IPS-18a (cell line): Measurements from ENCODE around the gene SYNPO.

ENCODE experiments used
- H3K27ac ChIP-seq: one replicate; pipeline ENCODE4 v1.5.1; 2013; ENCODE audit warnings: low read length
- H3K27me3 ChIP-seq: one replicate; pipeline ENCODE4 v1.6.1; 2013; ENCODE audit warnings: mild to moderate bottlenecking, low read length; ENCODE audit not compliant: control insufficient read depth, insufficient read depth
- H3K36me3 ChIP-seq: one replicate; pipeline ENCODE4 v1.6.1; 2013; ENCODE audit warnings: low read depth, low read length; ENCODE audit not compliant: control insufficient read depth
- H3K4me1 ChIP-seq: one replicate; pipeline ENCODE4 v1.6.1; 2013; ENCODE audit warnings: low read depth, low read length; ENCODE audit not compliant: control insufficient read depth
- H3K4me3 ChIP-seq: one replicate; pipeline ENCODE4 v1.5.1; 2013; ENCODE audit warnings: low read length
- H3K9ac ChIP-seq: one replicate; pipeline ENCODE4 v1.6.1; 2013; ENCODE audit warnings: mild to moderate bottlenecking, low read length, moderate library complexity
- H3K9me3 ChIP-seq: one replicate; pipeline ENCODE4 v1.6.1; 2013; ENCODE audit warnings: low read depth, low read length; ENCODE audit not compliant: control insufficient read depth

SYNPO gene

DNA sequence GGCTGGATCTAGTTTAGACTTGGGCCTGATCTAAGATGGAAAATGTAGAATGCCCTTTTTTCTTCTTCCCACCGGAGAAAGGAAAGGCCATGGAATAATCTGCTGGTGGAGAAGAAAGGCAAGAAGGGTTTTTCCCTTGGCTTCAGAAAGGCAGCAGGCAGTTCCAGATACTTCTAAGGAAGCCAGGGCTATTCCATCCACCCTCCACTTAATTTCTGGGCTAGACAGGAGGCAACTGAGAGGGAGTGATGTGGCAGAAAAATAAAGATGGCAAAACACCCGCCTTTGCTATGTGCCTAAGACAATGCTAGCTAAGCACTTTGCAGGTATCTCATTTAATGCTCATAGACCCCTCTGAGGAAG, 30.5 kb downstream of the SYNPO start:
- Histone ChIP-seq H3K27me3 (peaks cover 13% of the 10 kb centered on the region), H3K9ac (peak overlapping the region; percentile 95), H3K4me1 (peaks cover 15% of the 10 kb centered on the region), H3K9me3 (no peaks in the 10 kb centered on the region), H3K4me3 (peak overlapping the region; percentile 90), H3K27ac (peak overlapping the region; percentile 62), H3K36me3 (no peaks in the 10 kb centered on the region)

DNA sequence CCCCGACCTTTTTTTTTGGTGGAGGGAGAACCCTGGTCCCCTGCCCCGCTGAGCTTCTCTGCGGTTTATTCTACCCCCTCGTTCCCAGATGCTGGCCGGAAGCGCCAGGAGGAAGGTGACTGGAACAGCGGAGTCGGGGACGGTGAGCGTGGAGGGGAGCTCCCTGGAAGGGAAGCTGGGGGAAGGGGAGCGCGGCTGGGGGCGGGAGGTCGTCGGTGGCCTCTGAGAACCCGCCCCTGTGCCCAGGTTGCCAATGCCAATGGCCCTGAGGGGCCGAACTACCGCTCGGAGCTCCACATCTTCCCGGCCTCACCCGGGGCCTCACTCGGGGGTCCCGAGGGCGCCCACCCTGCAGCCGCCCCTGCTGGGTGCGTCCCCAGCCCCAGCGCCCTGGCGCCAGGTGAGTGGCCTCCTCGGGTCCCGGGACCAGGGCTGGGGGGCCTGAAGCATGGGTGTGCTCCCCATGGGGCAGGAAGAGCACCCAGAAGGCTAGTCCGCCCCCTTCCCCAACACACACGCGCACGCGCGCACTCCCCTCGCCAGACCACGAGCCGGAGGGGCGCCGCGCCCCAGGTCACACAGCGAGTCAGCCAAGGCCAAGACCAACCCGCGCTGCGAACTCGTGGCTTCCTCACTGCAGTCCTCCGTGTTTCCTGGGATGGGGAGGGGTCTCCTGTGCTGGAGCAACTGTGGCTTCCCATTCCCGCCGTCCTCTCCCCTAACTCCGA, 31.2 kb downstream of the SYNPO start:
- peaks cover 15% of the 10 kb centered on the region for H3K4me1 ChIP-seq
- H3K27me3 ChIP-seq = peaks cover 13% of the 10 kb centered on the region
- peak overlapping the region; percentile 58 for H3K27ac ChIP-seq
- H3K9ac ChIP-seq = peak overlapping the region; percentile 95
- peaks cover under 1% of the 10 kb centered on the region for H3K36me3 ChIP-seq
- H3K9me3 ChIP-seq = no peaks in the 10 kb centered on the region
- peak overlapping the region; percentile 90 for H3K4me3 ChIP-seq

- Histone ChIP-seq H3K27me3 (peaks cover 13% of the 10 kb centered on the region), H3K9ac (peak overlapping the region; percentile 95), H3K9me3 (no peaks in the 10 kb centered on the region), H3K27ac (peak overlapping the region; percentile 58), H3K36me3 (peaks cover 3% of the 10 kb centered on the region), H3K4me1 (peaks cover 15% of the 10 kb centered on the region), H3K4me3 (peak overlapping the region; percentile 90)
Observed at GRCh38 chr5:150672237-150672883, 31.9 kb downstream of the SYNPO start.

- Histone ChIP-seq H3K4me1 (peaks cover 15% of the 10 kb centered on the region), H3K4me3 (peak overlapping the region; percentile 90), H3K27me3 (peaks cover 13% of the 10 kb centered on the region), H3K9ac (peak overlapping the region; percentile 95), H3K27ac (no peak overlapping the region), H3K9me3 (no peaks in the 10 kb centered on the region), H3K36me3 (peaks cover 3% of the 10 kb centered on the region)
Observed at GRCh38 chr5:150672884-150673275, 32.4 kb downstream of the SYNPO start.

DNA sequence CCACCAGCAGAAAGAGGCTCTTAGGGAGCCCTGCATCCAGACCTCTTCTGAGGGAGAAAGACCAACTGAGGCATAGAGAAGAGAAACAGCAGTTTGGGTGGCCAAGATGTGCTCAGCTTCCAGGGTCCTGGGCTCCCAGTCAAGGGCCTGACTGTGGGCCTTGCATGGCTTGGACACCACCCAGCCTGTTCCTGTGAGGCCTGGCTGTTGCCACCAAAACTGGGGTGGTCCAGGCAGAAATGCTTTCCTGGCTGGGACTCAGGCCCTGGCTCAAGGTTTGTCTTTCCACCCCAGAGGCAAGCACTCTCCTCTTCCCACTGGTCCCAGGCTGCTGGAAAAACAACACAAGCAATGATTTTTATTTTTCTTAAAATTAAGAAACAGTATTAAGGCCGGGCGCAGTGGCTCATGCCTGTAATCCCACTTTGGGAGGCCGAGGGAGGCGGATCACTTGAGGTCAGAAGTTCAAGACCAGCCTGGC, 33.9 kb downstream of the SYNPO start:
- H3K4me3 ChIP-seq = no peak overlapping the region
- H3K9ac ChIP-seq = no peak overlapping the region
- peaks cover 13% of the 10 kb centered on the region for H3K27me3 ChIP-seq
- peaks cover 15% of the 10 kb centered on the region for H3K4me1 ChIP-seq
- peaks cover 3% of the 10 kb centered on the region for H3K36me3 ChIP-seq
- H3K9me3 ChIP-seq = no peaks in the 10 kb centered on the region
- no peak overlapping the region for H3K27ac ChIP-seq

DNA sequence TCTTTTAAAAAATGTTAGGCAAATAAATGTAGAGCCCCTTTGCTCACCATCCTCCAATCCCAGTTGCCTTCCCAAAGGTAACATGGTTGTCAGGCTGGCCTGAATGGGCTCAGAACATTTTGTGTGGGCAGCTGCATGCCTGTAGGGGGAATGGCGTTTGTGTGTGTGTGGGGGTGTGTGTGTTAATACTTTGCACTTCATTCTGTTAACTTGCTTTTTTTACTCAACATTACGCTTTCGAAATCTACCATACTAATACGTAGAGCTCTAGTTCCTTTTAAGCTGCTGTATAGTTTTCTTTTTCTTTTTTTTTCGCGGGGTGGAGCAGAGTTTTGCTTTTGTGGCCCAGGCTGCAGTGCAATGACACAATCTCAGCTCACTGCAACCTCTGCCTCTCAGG, 34.6 kb downstream of the SYNPO start:
- Histone ChIP-seq H3K9ac (no peak overlapping the region), H3K27me3 (peaks cover 13% of the 10 kb centered on the region), H3K9me3 (no peaks in the 10 kb centered on the region), H3K36me3 (peaks cover 3% of the 10 kb centered on the region), H3K27ac (no peak overlapping the region), H3K4me1 (peaks cover 13% of the 10 kb centered on the region), H3K4me3 (no peak overlapping the region)

DNA sequence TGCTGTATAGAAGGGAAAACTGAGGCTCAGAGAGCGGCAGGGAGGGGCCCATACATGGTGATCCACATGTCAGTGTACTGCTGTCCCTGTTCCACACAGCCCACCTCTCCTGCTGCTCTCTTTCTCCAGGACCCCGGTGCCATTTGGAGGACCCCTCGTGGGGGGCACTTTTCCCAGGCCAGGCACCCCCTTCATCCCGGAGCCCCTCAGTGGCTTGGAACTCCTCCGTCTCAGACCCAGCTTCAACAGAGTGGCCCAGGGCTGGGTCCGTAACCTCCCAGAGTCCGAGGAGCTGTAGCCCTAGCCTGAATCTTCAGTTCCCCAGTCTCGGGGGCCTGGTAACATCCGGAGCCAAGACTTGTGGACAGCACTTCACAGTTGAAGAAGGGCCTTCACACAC, 36.1 kb downstream of the SYNPO start:
- Histone ChIP-seq H3K4me1 (no peaks in the 10 kb centered on the region), H3K4me3 (no peak overlapping the region), H3K27ac (no peak overlapping the region), H3K36me3 (peaks cover 3% of the 10 kb centered on the region), H3K9ac (no peak overlapping the region), H3K9me3 (no peaks in the 10 kb centered on the region), H3K27me3 (no peaks in the 10 kb centered on the region)

DNA sequence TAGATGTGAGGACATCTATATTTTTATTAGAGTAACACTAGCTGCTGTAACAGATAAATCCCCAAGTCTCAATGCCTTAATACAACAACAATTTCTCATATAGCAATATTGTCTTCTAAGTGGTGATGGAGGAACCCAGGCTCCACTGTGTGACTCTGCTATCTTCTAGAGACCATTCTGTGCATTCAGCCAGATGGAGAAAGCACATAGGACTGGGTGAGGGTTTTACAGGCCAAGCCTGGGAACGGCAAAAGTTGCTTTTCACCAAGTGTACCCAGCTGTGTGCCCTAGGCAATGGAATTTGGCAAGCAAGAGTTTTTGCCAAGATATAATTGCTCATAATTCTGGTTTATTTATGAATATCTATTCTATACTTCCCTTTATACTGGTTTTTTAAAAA, 48.7 kb downstream of the SYNPO start:
- no peaks in the 10 kb centered on the region for H3K27me3 ChIP-seq
- no peak overlapping the region for H3K27ac ChIP-seq
- H3K4me3 ChIP-seq = no peak overlapping the region
- H3K36me3 ChIP-seq = peaks cover 36% of the 10 kb centered on the region
- no peak overlapping the region for H3K9ac ChIP-seq
- no peaks in the 10 kb centered on the region for H3K4me1 ChIP-seq
- no peaks in the 10 kb centered on the region for H3K9me3 ChIP-seq

- Histone ChIP-seq H3K9ac (no peak overlapping the region), H3K36me3 (peaks cover 53% of the 10 kb centered on the region)
Observed at GRCh38 chr5:150690760-150691159, 50.3 kb downstream of the SYNPO start.

GRCh38 chr5:150692276-150692675, 51.8 kb downstream of the SYNPO start:
- Histone ChIP-seq H3K36me3 (peaks cover 68% of the 10 kb centered on the region), H3K4me1 (no peaks in the 10 kb centered on the region), H3K9me3 (no peaks in the 10 kb centered on the region), H3K27ac (no peak overlapping the region), H3K9ac (no peak overlapping the region), H3K27me3 (no peaks in the 10 kb centered on the region), H3K4me3 (no peak overlapping the region)

More at GRCh38 chr5:150690760-150691159, 50.3 kb downstream of the SYNPO start:
- Histone ChIP-seq H3K4me3 (no peak overlapping the region), H3K4me1 (no peaks in the 10 kb centered on the region), H3K27ac (no peak overlapping the region), H3K27me3 (no peaks in the 10 kb centered on the region), H3K9me3 (no peaks in the 10 kb centered on the region)

DNA sequence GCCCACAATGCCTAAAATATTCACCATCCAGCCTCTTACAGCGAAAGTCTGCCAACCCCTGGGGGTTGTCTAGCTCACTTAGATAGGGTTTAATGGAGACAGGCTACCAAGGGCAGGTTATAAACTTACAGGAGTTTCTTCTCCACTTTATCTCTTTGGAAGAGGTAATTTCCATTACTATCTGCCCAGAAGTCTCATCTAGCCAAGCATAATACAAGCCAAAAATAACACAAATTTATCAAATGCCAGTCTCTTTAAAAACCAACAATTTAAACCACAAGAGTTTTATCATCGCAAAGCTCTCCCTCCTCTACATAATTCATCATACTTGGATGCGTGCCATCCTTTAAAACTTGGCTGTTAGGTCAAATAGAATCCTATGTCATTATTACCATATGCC, 54.2 kb downstream of the SYNPO start:
- H3K4me1 ChIP-seq = no peaks in the 10 kb centered on the region
- H3K9me3 ChIP-seq = no peaks in the 10 kb centered on the region
- no peak overlapping the region for H3K9ac ChIP-seq
- peaks cover 86% of the 10 kb centered on the region for H3K36me3 ChIP-seq
- no peak overlapping the region for H3K4me3 ChIP-seq
- H3K27me3 ChIP-seq = no peaks in the 10 kb centered on the region
- no peak overlapping the region for H3K27ac ChIP-seq

GRCh38 chr5:150700246-150700593, 59.8 kb downstream of the SYNPO start:
- H3K27me3 ChIP-seq = peaks cover 7% of the 10 kb centered on the region
- no peaks in the 10 kb centered on the region for H3K9me3 ChIP-seq
- peaks cover 8% of the 10 kb centered on the region for H3K4me1 ChIP-seq
- H3K4me3 ChIP-seq = peak overlapping the region; percentile 98
- no peak overlapping the region for H3K27ac ChIP-seq
- H3K9ac ChIP-seq = peak overlapping the region; percentile 98
- peaks cover 38% of the 10 kb centered on the region for H3K36me3 ChIP-seq
